HL-60 (cell line): ENCODE results near the gene CPAMD8.

Experiments used
- DNase-seq, 2 experiments: peaks; one replicate each; pipeline ENCODE4 v3.0.0-alpha.2; 2010 to 2020; ENCODE audit warnings: low read depth in 1 of 2, low spot score in 1 of 2
- H3K27ac ChIP-seq: fragments of 250-450 bp; sonication (Bioruptor Pico); replicated peaks from 2 replicates; pipeline ENCODE4 v1.5.1; 2020; ENCODE audit warnings: mild to moderate bottlenecking, moderate library complexity
- H3K27me3 ChIP-seq: fragments of 250-450 bp; sonication (Bioruptor Pico); 2 replicates; pipeline ENCODE4 v1.5.1; 2021; ENCODE audit warnings: mild to moderate bottlenecking, moderate library complexity; ENCODE audit not compliant: insufficient read depth, poor library complexity, severe bottlenecking
- H3K4me3 ChIP-seq: replicated peaks from 2 replicates; pipeline ENCODE4 v1.5.1; 2011; ENCODE audit warnings: mild to moderate bottlenecking, control low read depth, low read length; ENCODE audit not compliant: insufficient read depth
- GABPA ChIP-seq: IDR thresholded peaks from 2 replicates; pipeline ENCODE4 v1.6.1; 2012; ENCODE audit warnings: low read depth
- POLR2AphosphoS5 ChIP-seq: IDR thresholded peaks from 2 replicates; pipeline ENCODE4 v1.6.1; 2012; ENCODE audit warnings: low read depth
- SPI1 ChIP-seq: IDR thresholded peaks from 2 replicates; pipeline ENCODE4 v1.6.1; 2012; ENCODE audit warnings: low read depth, mild to moderate bottlenecking, borderline replicate concordance
- long read RNA-seq: library from polyadenylated mRNA; unstranded; transcript quantifications from one replicate; pipeline ENCODE4 v2.0.0, GENCODE V29; 2020
- TF ChIP-seq, protein P1 (sequence below): IDR thresholded peaks from one replicate; pipeline ENCODE4 v1.5.1; 2011; ENCODE audit warnings: low read length, control low read depth, inconsistent platforms; ENCODE audit not compliant: insufficient read depth
- TF ChIP-seq, protein P2 (sequence below): IDR thresholded peaks from 2 replicates; pipeline ENCODE4 v1.6.1; 2012; ENCODE audit warnings: low read depth; ENCODE audit not compliant: insufficient replicate concordance

CPAMD8 gene
- long read RNA-seq, result 0 reads

DNA sequence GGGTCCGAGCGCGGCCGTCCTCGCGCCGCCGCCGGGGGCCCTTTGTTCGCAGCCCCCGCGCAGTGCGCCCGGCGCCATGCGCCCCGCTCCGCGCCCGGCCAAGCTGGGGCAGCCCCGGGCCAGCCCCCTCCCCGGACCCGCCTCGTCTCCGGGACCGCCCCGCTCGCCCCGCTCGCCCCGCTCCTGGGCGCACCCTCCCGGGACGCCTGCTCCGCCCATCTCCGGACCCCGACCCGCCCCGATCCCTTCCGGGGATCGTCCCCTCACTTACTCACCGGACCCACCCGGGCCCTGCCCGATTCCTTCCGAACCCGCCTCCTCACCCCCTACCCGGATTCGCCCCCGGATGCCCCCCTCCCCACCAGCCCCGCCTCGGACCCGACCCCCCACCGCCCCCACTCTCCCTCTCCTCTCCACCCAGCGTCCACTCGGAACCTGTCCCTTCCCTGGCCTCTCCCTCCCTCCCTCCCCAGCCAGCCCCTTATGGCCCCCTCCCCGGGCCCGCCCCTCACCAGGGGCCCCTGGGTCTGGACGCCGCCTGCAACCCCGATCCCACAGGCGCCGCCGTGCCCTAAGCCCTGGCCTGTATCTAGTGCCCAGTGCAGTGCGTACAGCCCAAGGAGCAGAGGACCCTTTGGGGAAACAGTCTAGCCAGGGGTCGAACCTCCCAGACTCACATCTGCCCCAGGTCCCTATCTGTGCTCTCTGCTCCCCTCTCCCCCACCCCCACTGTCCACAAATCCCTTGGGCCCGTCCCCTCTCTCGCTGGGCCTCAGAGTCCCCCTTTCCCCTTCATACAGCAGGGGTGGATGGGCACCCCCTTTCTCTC, at the start of gene CPAMD8:
CPAMD8 (minus strand) TSS at position 105 of the 829 bp plus-strand sequence. CDS start 168 bp downstream, outside the sequence.
- TF ChIP-seq GABPA (no peak), POLR2AphosphoS5 (no peak), SPI1 (no peak)
- TF ChIP-seq, protein P1, sequence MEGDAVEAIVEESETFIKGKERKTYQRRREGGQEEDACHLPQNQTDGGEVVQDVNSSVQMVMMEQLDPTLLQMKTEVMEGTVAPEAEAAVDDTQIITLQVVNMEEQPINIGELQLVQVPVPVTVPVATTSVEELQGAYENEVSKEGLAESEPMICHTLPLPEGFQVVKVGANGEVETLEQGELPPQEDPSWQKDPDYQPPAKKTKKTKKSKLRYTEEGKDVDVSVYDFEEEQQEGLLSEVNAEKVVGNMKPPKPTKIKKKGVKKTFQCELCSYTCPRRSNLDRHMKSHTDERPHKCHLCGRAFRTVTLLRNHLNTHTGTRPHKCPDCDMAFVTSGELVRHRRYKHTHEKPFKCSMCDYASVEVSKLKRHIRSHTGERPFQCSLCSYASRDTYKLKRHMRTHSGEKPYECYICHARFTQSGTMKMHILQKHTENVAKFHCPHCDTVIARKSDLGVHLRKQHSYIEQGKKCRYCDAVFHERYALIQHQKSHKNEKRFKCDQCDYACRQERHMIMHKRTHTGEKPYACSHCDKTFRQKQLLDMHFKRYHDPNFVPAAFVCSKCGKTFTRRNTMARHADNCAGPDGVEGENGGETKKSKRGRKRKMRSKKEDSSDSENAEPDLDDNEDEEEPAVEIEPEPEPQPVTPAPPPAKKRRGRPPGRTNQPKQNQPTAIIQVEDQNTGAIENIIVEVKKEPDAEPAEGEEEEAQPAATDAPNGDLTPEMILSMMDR, result no peak
- TF ChIP-seq, protein P2, sequence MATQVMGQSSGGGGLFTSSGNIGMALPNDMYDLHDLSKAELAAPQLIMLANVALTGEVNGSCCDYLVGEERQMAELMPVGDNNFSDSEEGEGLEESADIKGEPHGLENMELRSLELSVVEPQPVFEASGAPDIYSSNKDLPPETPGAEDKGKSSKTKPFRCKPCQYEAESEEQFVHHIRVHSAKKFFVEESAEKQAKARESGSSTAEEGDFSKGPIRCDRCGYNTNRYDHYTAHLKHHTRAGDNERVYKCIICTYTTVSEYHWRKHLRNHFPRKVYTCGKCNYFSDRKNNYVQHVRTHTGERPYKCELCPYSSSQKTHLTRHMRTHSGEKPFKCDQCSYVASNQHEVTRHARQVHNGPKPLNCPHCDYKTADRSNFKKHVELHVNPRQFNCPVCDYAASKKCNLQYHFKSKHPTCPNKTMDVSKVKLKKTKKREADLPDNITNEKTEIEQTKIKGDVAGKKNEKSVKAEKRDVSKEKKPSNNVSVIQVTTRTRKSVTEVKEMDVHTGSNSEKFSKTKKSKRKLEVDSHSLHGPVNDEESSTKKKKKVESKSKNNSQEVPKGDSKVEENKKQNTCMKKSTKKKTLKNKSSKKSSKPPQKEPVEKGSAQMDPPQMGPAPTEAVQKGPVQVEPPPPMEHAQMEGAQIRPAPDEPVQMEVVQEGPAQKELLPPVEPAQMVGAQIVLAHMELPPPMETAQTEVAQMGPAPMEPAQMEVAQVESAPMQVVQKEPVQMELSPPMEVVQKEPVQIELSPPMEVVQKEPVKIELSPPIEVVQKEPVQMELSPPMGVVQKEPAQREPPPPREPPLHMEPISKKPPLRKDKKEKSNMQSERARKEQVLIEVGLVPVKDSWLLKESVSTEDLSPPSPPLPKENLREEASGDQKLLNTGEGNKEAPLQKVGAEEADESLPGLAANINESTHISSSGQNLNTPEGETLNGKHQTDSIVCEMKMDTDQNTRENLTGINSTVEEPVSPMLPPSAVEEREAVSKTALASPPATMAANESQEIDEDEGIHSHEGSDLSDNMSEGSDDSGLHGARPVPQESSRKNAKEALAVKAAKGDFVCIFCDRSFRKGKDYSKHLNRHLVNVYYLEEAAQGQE, result no peak

DNA sequence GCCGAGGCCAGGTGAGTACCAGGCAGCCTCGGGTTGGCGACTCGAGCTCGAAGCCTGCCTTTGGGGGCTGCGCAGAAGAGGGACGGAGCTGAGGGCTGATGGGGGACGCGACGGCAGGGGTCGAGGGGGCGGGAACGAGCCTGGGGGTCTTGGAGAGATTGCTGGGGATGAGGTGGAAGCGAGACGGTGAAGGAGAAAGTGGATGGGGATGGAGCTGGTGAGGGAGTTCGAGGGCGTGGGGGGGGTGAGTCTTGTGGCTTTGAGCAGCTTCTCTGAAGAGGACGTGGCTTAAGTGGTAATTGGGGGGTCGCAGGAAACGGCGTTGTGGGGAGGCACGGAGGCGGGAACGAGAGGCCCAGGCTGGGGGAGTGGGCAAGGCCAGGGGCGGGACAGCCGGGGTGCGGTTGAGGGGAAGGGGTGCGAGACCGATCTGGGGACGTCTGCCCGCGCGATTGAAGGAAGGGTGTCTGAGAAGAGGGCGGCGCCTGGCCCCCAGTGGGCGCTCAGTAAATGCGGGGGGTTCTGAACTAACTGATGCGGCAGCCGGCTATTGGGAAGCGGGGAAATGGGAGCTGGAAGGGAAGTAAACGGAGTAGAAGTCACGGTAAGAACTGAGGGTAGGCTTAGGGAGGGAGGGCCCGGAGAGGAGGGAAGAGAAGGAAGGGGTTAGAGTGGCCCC, 49.4 kb upstream of the CPAMD8 start:
- no peaks in the 10 kb centered on the region for H3K27me3 ChIP-seq
- peak overlapping the region; percentile 78 for H3K27ac ChIP-seq
- TF ChIP-seq POLR2AphosphoS5 (no peak), SPI1 (peak; percentile 21; the same call in 1 of the 2 replicates)
- peak; percentile 50 to 51 for DNase-seq
- H3K4me3 ChIP-seq, result peak overlapping the region; percentile 97

More for the DNA sequence above, at the start of gene CPAMD8:
- DNase-seq, result no peak
- Histone ChIP-seq H3K4me3 (no peak within 1 kb of the TSS; the same call in 1 of the 2 replicates), H3K27ac (no peak within 1 kb of the TSS), H3K27me3 (peaks cover 17% of the 10 kb centered on the region)

DNA sequence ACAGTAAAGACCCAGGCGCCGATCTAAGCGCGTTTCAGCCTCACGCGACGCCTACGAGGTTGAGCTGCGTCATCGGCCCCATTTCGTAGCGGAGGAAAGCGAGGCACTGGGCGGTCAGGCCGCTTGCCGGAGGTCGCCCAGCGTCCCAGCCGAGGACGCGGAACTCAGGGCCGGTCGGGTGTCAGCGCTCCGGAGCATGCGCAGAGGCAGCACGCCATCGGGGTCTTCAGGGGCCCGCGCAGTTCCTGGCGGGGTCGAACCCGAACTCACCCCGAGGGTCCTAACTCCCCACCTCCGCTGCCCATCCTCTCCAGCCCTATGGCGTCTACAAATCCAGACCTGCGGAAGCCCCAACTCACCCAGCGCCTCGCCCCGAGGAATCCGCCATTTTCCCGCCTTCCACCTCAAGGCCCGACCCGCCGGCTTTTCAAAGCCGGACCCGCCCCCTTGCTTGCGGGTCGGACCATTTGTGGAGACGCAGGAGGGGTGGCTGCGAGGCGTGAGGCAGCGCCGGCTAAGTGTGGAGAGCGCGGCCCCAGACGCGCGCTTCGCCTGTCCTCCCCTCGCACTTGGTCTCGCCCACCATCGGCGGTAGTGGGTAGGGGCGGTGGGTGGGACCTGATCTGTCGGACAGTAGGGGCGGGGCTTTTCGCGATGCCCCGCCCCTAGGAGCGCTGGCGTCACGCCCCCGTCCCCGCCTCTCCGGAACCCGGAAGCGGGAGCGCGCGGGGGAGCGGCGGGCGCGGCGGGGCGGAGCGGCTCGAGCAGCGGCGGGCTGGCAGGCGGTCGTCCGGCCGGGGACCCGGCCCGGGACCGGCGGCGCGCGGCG, 48.6 kb upstream of the CPAMD8 start, which contains the start of the genes HAUS8 and MYO9B:
HAUS8 (minus strand) TSS at position 418 of the 829 bp plus-strand sequence; CDS start at position 388, 30 bp downstream.
MYO9B (plus strand) TSS at position 743 of the 829 bp plus-strand sequence. CDS start 25,941 bp downstream, outside the sequence.
- TF ChIP-seq, protein P2, result peak; percentile 75
- TF ChIP-seq POLR2AphosphoS5, result peak; percentile 79
- no peak for TF ChIP-seq GABPA
- no peak for TF ChIP-seq SPI1
- TF ChIP-seq, protein P1, result no peak
- H3K27me3 ChIP-seq, result no peaks in the 10 kb centered on the region
- peak within 1 kb of the TSS; percentile 97 for H3K4me3 ChIP-seq
- peak within 1 kb of the TSS; percentile 96 for H3K27ac ChIP-seq
- peak; percentile 99 for DNase-seq
